Osteoblast (primary cell): ENCODE measurements around the gene KIF3C. TPM values are rescaled to one million over a fixed set of nuclear protein-coding genes. Genes with fewer than 3 reads are reported as not detected.
"Not testable (repeated sequence)": the region's sequence is repeated elsewhere in the genome, so short reads cannot be mapped to it uniquely, and the experiment has no call there.

Experiments
- DNase-seq: peaks from one replicate; pipeline ENCODE4 v3.0.0; 2011; ENCODE audit warnings: low spot score, mixed read lengths; ENCODE audit not compliant: insufficient read length; ENCODE audit errors: missing footprints
- H2AFZ ChIP-seq: 2 replicates; pipeline ENCODE4 v1.6.0; 2011; ENCODE audit warnings: mild to moderate bottlenecking, low read length
- H3K27ac ChIP-seq: 2 replicates; pipeline ENCODE4 v1.5.1; 2011; ENCODE audit warnings: mild to moderate bottlenecking, low read depth, low read length, moderate library complexity
- H3K27me3 ChIP-seq: 2 replicates; pipeline ENCODE4 v1.6.0; 2012; ENCODE audit warnings: mild to moderate bottlenecking, control low read depth, inconsistent platforms, low read length, moderate library complexity; ENCODE audit not compliant: insufficient read depth
- H3K36me3 ChIP-seq: 2 replicates; pipeline ENCODE4 v1.5.1; 2011; ENCODE audit warnings: mild to moderate bottlenecking, low read length, control low read depth, moderate library complexity; ENCODE audit not compliant: insufficient read depth
- H3K4me1 ChIP-seq: 2 replicates; pipeline ENCODE4 v1.5.1; 2011; ENCODE audit warnings: mild to moderate bottlenecking, low read length, control low read depth, moderate library complexity; ENCODE audit not compliant: insufficient read depth
- H3K4me2 ChIP-seq: 2 replicates; pipeline ENCODE4 v1.6.0; 2011; ENCODE audit warnings: mild to moderate bottlenecking, low read length; ENCODE audit not compliant: insufficient read depth
- H3K4me3 ChIP-seq: fragments of 200-600 bp; sonication (generic); 3 replicates; pipeline ENCODE4 v1.5.1; 2012; ENCODE audit warnings: mild to moderate bottlenecking, low read length, inconsistent platforms; ENCODE audit not compliant: insufficient read depth
- H3K79me2 ChIP-seq: 2 replicates; pipeline ENCODE4 v1.6.0; 2012; ENCODE audit warnings: mild to moderate bottlenecking, low read length, control low read depth, inconsistent platforms; ENCODE audit not compliant: insufficient read depth
- H3K9me3 ChIP-seq: 2 replicates; pipeline ENCODE4 v1.5.1; 2011; ENCODE audit warnings: low read depth, low read length, control low read depth
- H4K20me1 ChIP-seq: 2 replicates; pipeline ENCODE4 v1.6.0; 2012; ENCODE audit warnings: mild to moderate bottlenecking, low read length, control low read depth; ENCODE audit not compliant: insufficient read depth
- total RNA-seq: library from RNA; depleted of rRNA; stranded (reverse); fragments of >200 nt; gene quantifications from 2 replicates; pipeline ENCODE4 v1.2.3, GENCODE V29; 2012
- TF ChIP-seq, protein P1 (sequence below): IDR thresholded peaks from 2 replicates; pipeline ENCODE4 v1.5.1; 2011; ENCODE audit warnings: mild to moderate bottlenecking, low read depth, low read length, moderate library complexity; ENCODE audit errors: extremely low read depth

Gene KIF3C
- total RNA-seq, 1 donor = 17.0 TPM

DNA sequence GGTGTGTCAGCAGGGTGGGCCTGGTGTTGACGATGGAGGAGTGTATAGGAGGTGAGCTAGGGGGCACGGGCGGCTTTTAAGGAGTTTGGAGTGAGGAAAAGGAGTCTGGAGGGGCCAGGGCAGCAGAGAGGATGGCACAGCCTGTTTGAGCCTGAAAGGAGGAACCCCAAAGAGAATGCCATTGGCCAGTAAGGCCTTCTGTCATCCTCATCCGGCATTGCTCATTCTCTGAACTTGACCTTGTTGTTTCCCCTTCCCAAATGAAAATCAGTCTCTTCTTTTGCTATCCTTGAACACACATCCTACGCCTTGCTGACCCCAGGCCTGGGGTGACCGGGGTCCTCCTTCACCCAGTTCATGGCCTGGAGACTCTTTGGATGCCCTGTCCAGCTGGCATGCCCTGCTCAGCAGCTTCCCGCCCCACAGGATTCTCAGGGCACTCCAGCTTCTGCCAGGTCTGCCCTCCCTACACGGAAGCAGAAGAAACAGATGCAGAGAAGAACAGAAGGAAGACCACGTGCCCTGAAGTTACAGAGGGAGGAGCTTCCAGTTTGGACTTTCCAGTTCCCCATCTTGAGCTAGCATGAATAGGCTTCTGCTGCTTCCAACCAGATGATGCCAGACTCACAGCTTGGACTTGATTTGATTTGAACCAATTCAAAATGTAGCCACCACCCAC is 20.5 kb upstream of the KIF3C start:
- Histone ChIP-seq H3K27ac (no peak overlapping the region), H3K79me2 (no peaks in the 10 kb centered on the region), H3K36me3 (no peaks in the 10 kb centered on the region), H3K4me1 (peaks cover 34% of the 10 kb centered on the region), H4K20me1 (no peaks in the 10 kb centered on the region), H3K4me3 (no peak overlapping the region), H3K4me2 (no peak overlapping the region), H2AFZ (peak overlapping the region; percentile 19), H3K27me3 (no peaks in the 10 kb centered on the region), H3K9me3 (no peaks in the 10 kb centered on the region)
- TF ChIP-seq, protein P1, sequence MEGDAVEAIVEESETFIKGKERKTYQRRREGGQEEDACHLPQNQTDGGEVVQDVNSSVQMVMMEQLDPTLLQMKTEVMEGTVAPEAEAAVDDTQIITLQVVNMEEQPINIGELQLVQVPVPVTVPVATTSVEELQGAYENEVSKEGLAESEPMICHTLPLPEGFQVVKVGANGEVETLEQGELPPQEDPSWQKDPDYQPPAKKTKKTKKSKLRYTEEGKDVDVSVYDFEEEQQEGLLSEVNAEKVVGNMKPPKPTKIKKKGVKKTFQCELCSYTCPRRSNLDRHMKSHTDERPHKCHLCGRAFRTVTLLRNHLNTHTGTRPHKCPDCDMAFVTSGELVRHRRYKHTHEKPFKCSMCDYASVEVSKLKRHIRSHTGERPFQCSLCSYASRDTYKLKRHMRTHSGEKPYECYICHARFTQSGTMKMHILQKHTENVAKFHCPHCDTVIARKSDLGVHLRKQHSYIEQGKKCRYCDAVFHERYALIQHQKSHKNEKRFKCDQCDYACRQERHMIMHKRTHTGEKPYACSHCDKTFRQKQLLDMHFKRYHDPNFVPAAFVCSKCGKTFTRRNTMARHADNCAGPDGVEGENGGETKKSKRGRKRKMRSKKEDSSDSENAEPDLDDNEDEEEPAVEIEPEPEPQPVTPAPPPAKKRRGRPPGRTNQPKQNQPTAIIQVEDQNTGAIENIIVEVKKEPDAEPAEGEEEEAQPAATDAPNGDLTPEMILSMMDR = no peak
- DNase-seq = no peak

DNA sequence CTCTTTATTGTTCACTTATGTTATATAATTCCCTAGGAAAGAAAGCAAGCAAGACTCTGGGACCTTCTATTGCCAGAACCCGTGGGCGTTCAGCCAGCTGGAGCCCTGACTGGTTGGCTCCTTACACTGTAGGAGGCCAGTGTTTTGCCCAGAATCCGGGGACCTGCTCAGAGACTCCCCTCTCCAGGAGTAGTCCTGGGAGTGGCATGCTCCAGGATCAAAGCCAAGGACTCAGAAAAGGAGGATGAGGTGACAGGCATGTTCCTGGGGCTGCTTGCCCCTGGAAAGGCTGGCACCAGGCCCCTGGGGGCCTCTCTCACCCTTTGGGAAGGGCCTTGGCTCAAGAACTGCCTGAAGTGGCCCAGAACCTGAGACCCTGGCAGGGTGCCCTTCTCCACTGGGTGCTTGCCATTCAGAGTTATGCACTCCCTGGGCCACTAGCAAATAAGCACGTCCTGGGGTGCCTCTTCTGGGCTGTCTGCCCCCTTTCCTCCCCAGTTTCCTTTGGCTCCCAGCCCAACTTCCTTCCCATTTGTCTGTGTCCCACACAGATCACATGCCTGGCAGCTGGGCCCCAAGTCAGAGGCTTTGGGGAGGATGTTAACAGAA is 19.6 kb upstream of the KIF3C start:
- TF ChIP-seq, protein P1 = no peak
- H4K20me1 ChIP-seq = no peaks in the 10 kb centered on the region
- H3K4me3 ChIP-seq = no peak overlapping the region
- H3K27ac ChIP-seq = peak overlapping the region; percentile 45
- peak; percentile 74 for DNase-seq
- no peaks in the 10 kb centered on the region for H3K36me3 ChIP-seq
- peak overlapping the region; percentile 77 for H2AFZ ChIP-seq
- H3K9me3 ChIP-seq = no peaks in the 10 kb centered on the region
- H3K79me2 ChIP-seq = no peaks in the 10 kb centered on the region
- peak overlapping the region; percentile 43 for H3K4me2 ChIP-seq
- peaks cover 38% of the 10 kb centered on the region for H3K4me1 ChIP-seq
- H3K27me3 ChIP-seq = no peaks in the 10 kb centered on the region

DNA sequence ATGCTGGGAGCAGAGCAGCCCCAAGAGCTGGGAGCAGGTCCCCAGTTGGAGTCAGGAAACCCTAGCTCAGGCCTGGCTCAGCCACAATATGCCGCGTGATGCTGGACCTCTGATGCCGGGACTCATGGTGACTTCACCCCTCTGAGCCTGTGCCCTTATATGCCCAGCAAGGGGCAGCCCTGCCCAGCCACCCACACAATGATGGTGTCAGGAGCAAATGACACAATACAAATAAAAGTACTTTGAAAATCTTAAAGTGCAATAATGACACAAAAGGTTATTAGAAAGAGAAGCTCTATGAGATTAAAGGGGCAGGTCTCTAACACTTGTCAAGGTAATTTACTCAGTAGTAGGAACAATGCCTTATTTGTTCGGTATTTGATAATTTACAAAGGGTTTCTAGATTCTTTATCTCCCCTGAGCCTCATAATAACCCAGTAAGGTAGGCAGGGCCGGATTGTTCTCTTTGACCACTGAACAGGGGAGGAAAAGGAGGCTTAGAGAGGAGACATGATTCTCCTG is 18.3 kb upstream of the KIF3C start:
- peak; percentile 89 for DNase-seq
- H2AFZ ChIP-seq = peak overlapping the region; percentile 13
- no peak overlapping the region for H3K4me2 ChIP-seq

DNA sequence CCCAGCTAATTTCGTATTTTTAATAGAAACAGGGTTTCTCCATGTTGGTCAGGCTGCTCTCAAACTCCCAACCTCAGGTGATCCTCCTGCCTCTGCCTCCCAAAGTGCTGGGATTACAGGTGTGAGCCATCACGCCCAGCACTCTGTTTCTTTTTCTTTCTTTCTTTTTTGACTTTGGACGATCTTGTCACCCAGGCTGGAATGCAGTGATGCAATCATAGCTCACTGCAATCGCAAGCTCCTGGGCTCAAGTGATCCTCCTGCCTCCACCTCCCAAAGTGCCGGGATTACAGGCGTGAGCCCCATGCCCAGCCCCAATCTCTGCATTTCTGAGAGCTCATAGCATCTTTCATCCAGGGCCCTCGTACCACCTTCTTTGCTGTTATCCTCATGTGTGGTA is 17.1 kb upstream of the KIF3C start:
- H2AFZ ChIP-seq, H3K9me3 ChIP-seq, DNase-seq, H3K27ac ChIP-seq, H3K4me2 ChIP-seq, H3K79me2 ChIP-seq, H4K20me1 ChIP-seq, H3K36me3 ChIP-seq, H3K4me3 ChIP-seq, H3K27me3 ChIP-seq: not testable (repeated sequence)
- H3K4me1 ChIP-seq = peaks cover 42% of the 10 kb centered on the region

More for the DNA sequence above, 18.3 kb upstream of the KIF3C start:
- H3K9me3 ChIP-seq = peaks cover 6% of the 10 kb centered on the region
- H3K36me3 ChIP-seq = no peaks in the 10 kb centered on the region
- no peak overlapping the region for H3K27ac ChIP-seq
- H3K4me1 ChIP-seq = peaks cover 42% of the 10 kb centered on the region
- H3K79me2 ChIP-seq = no peaks in the 10 kb centered on the region
- no peaks in the 10 kb centered on the region for H4K20me1 ChIP-seq
- no peaks in the 10 kb centered on the region for H3K27me3 ChIP-seq
- TF ChIP-seq, protein P1 = no peak
- H3K4me3 ChIP-seq = no peak overlapping the region

DNA sequence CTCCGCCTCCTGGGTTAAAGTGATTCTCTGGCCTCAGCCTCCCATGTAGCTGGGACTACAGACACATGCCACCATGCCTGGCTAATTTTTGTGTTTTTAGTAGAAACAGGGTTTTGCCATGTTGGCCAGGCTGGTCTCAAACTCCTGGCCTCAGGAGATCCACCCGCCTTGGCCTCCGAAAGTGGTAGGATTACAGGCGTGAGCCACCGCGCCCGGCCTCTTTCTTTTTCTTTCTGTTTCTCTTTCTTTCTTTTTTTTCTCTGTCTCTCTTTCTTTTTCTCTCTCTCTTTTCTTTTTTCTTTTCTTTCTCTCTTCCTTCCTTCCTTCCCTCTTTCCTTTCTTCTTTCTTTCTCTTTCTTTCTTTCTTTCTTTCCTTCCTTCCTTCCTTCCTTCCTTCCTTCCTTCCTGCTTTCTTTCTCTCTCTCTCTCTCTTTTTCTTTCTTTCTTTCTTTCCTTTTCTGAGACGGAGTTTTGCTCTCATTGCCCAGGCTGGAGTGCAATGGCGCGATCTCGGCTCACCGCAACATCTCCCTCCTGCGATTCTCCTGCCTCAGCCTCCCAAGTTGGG is 16.6 kb upstream of the KIF3C start:
- DNase-seq, H3K36me3 ChIP-seq, H3K4me3 ChIP-seq, H3K4me2 ChIP-seq, H3K9me3 ChIP-seq, H3K79me2 ChIP-seq, H2AFZ ChIP-seq, H3K27me3 ChIP-seq, H3K27ac ChIP-seq, H4K20me1 ChIP-seq: not testable (repeated sequence)
- H3K4me1 ChIP-seq = peaks cover 42% of the 10 kb centered on the region
